Jurkat, Clone E6-1 (cell line): ENCODE data around the gene UBE2Z. TPM values are rescaled to one million over a fixed set of nuclear protein-coding genes. Genes with fewer than 3 reads are reported as not detected.
"Not testable (repeated sequence)": the region's sequence is repeated elsewhere in the genome, so short reads cannot be mapped to it uniquely, and the experiment has no call there.

Experiments
- DNase-seq: peaks from one replicate; pipeline ENCODE4 v3.0.0-alpha.2; 2011; ENCODE audit warnings: low read depth, low spot score
- H3K4me3 ChIP-seq: 2 replicates; pipeline ENCODE4 v1.5.1; 2011; ENCODE audit warnings: mild to moderate bottlenecking, low read length, control low read depth, moderate library complexity
- polyA plus RNA-seq: library from polyadenylated mRNA; unstranded; fragments of >200 nt; gene quantifications from one replicate; pipeline ENCODE4 v1.2.1, GENCODE V29; 2012; ENCODE audit warnings: missing spikeins; ENCODE audit not compliant: insufficient read length, insufficient read depth

Gene UBE2Z
- 53.5 TPM for polyA plus RNA-seq

DNA sequence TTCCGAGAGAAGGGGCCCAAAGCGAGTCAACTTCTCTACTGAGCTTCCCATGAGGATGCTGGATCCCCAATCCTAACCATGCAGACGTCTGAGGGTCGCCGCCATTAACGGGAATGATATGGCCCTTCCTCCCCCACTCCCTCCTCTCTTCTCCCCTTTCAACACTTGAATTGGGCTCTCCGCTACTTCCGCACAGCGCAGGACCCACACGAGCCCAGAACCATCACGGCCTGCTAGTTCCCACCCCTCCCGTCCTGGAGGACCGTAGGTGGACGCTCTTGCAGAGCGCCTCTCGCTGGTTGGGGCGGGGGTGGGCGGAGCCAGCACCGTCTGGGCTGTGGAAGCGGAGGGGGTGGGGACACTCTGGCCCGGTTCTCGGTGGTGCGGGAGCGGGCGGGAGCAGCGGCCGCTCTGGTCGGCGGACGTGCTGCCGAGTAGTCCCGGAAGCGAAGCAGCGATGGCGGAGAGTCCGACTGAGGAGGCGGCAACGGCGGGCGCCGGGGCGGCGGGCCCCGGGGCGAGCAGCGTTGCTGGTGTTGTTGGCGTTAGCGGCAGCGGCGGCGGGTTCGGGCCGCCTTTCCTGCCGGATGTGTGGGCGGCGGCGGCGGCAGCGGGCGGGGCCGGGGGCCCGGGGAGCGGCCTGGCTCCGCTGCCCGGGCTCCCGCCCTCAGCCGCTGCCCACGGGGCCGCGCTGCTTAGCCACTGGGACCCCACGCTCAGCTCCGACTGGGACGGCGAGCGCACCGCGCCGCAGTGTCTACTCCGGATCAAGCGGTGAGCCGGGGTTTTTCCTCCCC is at the start of gene UBE2Z:
UBE2Z (plus strand) TSS at position 361 of the 797 bp plus-strand sequence; CDS start at position 458, 97 bp downstream.
- H3K4me3 ChIP-seq = peak within 1 kb of the TSS; percentile 71
- DNase-seq = peak; percentile 88

DNA sequence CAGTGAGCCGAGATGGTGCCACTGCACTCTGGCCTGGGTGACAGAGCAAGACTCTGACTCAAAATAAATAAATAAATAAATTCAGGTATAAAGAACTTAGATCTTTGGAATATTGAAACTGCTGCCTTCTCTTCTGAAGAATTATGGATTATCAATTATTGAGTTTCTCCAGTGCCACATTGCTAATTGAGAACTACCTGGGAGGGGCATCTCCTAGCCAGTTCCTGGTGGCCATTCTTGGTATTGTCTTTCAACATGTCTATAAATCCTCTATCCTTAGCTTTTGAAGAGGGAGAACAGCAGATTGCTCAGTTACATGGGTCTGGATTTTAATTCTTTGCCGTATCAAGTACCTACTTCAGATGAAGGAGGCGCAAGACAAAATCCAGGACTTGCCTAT is 48.2 kb upstream of the UBE2Z start:
- no peak for DNase-seq
- H3K4me3 ChIP-seq = no peak overlapping the region

DNA sequence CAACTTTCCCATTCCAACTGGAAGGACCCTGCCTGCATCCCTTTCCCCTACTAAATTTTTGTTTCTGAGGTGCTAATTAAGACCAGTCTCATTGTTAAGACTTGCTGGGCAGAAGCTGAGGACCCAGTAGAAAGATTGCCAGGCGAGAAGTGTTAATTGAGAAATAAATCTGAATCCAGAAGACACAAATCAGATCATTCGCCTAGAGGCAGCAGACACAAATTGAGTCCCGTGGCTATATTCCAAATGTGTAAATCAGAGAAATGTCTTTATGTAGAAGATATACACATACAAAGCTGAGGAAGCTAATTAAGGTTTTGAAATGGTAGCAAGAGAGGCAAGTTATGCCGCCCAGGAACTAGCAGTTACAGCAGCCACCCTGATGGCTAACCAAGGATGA is 47.8 kb upstream of the UBE2Z start:
- H3K4me3 ChIP-seq = no peak overlapping the region
- DNase-seq = no peak

DNA sequence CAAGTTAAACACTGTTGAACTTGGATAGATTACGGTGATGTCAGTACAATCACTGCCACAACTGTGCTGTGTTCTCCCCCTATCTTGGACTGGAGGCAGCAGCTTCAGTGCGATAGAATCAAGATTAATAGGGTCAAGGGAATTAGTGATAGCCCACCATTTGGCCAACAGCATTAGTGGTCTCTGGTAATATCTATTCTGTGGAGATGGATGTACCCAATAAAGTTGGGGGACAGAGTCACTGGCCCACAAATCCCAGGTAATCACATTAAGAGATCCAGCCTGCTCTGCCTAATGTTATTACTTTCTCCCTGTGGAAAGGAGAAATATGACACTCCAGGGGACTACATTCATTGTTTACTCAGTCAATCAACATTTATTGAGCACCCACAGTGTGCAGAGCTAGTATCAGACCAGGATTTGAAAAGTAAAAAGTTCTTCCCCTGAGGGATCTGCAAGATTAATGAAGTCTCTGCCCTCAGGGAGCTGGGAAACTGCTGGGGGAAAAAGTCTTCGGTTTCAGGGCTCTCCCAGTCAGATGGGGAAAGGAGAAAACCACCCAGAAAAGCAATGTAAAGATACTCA is 39.2 kb upstream of the UBE2Z start:
- DNase-seq = no peak
- H3K4me3 ChIP-seq = no peak overlapping the region

DNA sequence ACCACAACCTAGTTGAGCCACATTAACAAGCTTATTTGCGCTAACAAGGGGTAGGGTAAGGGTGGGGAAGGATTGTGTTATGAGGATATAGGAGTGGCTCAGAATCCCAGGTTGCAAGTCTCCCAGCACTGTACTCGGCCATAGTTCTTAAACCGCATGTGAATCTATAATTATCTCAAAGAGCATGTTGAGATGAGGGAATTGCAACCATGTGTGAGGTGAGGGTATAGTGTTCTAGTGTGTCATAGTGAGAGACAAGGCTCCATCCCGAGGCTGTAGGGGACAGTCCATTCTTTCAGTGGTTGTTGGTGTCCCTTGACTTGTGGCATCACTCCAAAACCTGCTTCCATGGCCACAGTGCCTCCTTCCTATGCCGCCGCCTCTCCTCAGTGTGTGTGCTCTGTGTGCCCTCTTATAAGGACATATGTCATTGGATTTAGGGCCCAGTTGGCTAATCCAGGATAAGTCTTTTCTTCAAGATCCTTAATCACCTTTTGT is 38.3 kb upstream of the UBE2Z start:
- DNase-seq = no peak

DNA sequence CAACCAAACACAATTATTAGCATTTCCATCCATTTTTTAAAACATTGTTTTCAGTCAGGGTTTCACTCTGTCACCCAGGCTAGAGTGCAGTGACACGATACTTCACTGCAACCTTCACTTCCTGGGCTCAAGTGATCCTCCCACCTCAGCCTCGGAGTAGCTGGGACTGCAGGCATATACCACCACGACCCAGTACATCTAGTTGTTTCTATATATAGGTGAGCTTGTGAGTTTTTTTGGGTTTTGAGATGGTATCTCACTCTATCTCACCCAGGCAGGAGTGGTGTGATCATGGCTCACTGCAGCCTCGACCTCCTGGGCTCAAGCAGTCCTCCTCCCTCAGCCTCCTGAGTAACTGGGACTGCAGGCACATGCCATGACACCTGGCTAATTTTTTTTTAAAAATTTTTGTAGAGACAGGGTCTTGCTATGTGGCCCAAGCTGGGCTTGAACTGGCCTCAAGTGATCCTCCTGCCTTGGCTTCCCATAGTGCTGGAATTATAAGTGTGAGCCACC is 37.1 kb upstream of the UBE2Z start:
- no peak for DNase-seq
- no peak overlapping the region for H3K4me3 ChIP-seq

More for the DNA sequence above, 38.3 kb upstream of the UBE2Z start:
- H3K4me3 ChIP-seq = no peak overlapping the region

DNA sequence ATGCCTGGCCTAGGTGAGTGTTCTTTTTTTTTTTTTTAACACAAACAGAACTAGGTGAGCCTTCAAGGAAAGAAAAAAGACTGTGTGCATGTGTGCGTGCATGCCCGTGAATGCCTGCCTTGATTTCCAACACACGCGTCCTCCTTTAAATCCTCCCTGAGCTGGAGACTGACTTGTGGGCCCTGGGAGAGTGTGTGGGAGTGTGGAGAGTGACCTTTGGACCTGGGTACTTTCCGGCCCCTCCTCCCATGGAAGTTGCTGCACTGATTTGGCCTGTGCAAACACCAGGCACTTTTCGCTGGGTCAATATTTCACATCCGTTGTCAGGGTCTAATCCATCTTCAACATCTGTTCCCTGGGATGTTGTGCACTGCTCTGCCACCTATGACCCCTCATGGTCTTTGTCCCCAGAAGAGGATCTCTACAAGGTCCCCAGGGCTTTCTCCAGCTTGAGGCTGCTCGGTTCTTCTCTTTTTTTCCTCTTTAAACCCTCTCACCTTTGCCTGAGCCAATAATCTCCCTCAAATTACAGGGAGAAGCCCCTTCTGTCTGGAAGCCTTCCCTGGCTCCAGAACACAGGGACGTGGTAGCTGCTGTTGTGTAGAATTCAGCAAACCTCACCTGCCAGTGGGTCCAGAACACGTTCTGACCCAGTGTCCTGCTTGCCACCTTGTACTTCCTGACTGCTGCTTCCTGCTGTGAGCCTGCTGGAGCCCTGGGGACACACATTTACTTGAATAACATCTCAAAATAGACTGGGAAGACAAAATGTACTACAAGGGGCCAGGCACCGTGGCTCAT is 36.5 kb upstream of the UBE2Z start:
- H3K4me3 ChIP-seq = no peak overlapping the region
- DNase-seq = no peak

DNA sequence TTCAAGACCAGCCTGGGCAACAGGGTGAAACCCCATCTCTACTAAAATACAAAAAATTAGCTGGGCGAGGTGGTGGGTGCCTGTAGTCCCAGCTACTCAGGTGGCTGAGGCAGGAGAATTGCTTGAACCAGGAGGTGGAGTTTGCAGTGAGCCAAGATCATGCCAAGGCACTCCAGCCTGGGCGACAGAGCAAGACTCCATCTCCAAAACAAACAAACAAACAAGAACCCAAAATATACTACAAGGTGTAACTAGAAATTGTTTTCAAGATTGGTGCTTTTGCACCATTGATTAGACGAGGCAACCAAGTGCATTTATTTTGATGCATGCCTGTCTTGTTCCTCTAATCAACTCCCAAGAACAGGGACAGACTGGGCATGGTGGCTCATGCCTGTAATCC is 35.8 kb upstream of the UBE2Z start:
- H3K4me3 ChIP-seq, DNase-seq: not testable (repeated sequence)

DNA sequence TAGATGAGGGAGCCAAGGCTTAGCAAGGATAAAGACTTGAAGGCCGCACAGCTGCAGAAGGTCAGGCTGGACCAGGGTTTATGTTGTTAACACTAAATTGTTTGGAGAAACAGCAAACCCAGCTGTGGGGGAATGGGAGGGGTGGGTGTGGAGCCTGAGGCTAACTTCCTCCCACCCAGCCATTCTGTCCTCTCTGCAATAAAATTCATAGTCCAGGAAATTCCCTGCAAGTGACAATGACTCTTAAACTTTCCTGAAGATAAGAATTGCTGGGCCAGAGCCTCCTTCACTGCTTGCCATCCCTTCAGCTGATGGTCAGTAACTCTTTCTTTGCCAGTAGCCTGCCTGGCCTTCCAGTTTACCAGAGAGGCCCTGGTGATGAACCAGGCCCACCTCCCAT is 35.0 kb upstream of the UBE2Z start:
- DNase-seq = no peak
- H3K4me3 ChIP-seq = no peak overlapping the region

DNA sequence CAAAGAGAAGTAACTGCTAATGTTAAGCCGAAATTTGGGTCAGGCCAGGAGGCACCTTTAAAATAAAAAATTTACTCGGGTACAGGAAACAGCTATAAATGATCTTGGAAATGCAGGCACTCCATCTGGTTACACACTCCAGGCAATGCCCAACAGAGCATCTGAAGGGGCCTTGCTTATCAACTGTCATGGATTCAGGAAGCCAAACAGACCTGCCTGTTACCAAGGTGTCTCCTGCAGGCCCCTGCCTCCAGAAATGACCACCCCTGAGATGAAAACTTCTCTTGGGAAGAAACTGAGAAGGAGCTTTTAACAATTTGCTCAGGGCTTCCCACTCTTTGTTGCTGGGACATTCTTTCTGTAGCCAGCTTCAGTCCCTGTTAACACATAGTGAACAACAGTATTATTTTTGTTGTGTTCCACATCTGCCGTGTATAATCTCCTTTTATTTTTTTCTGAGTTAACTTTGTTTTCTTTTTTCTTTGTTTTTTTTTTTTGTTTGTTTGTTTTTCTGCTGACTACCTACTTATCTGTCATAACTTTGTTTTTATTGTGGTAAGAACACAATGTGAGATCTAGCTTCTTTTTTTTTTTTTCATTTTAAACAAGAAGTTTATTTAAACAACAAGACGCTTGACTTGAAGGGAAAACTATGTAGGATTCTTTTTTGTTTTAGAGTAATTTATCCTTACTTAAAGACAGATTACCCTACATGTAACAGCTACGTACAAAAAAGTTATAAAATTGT is 34.3 kb upstream of the UBE2Z start:
- DNase-seq = no peak
- no peak overlapping the region for H3K4me3 ChIP-seq

DNA sequence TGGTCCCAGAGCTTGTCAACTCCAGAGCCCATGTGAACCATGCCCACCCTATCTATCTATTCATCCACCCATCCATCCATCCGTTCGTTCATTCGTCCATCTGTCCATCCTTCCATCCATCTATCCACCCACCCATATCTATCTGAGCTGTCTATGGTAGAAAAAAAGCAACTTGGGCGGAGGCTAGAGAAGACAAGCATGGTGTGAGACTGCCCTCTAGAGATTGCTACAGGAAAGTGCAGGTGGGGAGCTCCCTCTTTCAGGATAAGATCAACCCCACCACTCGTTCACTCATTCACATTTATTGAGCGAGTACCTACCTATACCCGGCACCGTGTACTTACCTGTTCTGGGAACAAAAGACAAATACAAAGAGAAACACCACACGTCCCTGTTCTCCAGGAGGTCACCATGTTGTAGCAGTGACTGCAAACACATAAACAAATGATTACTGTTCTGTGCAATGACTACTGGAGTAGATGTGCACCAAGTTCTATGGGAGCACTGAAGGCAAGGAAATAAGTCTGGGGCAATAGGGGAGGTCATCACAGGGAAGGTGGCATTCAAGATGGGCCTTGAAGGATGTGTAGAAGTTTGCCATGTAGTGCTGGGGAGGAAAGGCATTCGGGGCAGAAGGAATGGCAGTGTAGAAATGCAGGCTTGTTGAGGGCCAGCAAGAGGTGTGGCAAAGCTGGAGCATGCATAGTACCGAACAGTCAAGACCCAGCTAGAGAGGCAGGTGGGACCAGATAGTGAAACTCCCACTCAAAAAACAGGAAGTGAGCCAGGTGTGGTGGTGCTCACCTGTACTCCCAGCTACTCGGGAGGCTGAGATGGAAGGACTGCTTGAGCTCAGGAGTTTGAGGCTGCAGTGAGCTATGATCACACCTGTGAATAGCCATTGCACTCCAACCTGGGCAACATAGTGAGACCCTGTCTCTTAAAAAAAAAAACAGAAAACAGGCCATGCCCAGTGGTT is 29.0 kb upstream of the UBE2Z start:
- peak; percentile 78 for DNase-seq

DNA sequence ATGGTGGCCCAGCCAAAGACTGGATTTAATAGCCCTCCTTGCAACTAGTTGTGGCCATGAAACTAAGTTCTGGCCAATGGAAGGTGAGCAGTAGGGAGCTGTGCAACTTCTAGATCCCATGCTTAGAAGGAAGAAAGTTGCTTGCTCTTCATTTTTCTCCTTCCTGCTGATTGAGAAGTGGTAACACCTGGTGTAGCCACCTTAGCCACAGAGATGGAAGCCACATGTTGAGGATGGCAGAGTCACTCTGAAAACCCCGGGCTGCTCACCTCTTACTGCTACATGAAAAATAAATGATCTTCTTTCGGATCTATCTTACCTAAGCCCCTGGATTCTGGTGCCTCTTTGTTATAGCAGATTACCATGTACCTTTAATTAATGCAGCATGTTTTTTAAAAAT is 25.9 kb upstream of the UBE2Z start:
- H3K4me3 ChIP-seq = no peak overlapping the region
- DNase-seq = peak; percentile 40

More for the DNA sequence above, 29.0 kb upstream of the UBE2Z start:
- H3K4me3 ChIP-seq = no peak overlapping the region

DNA sequence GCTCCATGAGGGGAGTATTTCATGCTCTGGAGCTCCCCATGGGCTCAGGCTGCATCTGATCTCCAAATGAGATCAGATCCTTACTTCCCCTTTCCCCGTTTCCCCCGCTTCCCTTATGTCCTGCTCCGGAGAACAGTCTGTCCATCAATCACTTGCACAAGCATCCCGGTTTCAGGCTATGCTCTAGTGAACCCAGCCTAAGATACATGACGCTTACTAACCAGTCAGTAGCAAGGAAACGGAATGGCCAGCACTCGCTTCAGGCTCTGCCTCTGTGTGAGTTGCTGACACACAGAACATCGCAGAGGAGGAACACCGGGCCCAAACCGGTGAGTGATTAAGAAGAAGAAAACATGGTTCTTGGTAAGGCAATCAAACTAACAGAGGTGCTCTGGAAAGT is 25.0 kb upstream of the UBE2Z start:
- no peak for DNase-seq

DNA sequence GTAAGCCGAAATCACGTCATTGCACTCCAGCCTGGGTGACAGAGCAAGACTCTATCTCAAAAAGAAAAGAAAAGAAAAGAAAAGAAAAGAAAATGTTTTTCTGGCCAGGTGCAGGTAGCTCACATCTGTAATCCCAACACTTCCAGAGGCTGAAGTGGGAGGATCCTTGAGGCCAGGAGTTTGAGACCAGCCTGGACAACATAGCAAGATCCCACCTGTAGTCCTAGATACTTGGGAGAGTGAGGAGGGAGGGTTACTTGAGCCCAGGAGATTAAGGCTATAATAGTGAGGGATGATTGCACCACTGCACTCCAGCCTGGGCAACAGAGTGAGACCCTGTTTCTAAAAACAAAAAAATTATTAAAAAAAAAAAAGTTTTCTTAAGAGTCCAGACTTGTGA is 18.1 kb upstream of the UBE2Z start:
- DNase-seq = no peak
- no peak overlapping the region for H3K4me3 ChIP-seq

More for the DNA sequence above, 25.0 kb upstream of the UBE2Z start:
- H3K4me3 ChIP-seq = no peak overlapping the region

DNA sequence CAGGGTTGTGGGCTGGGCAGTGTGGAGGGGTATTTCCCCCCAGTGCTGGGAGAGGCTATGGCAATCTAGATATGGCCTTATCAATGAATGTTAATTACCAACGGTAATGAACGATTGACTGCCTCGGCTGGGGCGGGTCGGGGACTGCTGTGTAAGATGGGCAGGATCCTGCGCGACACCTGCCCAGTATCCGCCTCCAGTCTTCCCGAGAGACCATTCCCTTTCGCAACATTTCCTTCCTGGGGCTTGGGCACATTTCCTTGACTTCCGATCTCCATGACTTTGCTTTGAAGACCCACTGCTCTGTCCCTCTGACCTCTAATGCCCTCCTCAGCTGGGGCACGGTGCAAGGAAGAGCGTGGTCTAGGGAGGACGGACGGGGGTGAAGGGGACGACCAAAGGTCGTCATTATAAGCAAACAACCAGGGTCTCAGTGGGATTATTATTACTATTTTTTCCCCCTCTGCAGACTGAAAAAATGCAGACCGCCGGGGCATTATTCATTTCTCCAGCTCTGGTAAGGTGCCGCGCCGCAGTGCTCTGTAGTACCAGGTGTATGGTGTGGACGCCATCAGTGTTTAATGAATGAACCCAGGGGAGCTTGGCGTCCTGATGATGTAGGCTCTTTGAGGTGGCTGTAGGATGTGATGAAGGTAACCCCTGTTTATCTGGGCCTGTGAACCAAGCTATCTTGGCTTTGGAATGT is 15.1 kb upstream of the UBE2Z start:
- no peak for DNase-seq
- H3K4me3 ChIP-seq = peak overlapping the region; percentile 99

DNA sequence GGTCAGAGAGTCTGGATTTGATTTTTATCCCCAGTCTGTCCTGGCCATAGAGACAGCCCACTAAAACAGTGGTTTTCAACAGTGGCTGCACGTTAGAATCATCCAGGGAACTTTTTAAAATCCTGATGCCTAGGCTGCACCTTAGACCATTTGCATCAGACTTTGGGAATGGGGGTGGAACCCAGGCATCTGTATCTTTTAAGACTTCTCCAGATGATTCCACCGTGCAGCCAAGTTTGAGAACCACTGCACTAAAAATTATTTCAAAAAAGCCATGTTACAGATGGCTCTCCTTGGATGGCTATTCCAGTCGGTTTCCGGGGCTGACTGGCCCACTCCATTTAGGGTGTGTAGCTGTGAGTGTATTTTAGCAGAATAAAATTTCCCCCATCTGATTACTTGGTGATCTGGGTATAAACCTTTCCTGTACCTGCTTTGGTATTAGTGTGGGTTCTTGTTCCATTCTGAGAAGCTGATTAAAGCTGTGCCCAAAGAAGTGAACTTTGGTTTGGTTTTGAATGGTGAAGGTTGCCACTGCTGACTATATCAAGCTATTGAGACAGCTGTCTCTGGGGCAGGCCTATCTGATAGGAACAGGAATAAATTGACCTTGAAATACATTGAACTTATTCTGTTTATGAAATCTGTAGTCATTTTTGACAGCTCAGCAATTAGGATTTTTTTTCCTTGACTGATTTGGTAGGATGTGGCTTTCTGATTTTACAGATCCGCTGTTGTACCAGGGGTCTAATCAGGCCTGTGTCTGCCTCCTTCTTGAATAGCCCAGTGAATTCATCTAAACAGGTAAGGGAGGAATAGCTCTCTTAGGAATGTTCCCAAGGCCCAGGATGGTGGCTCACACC is 14.3 kb upstream of the UBE2Z start:
- peak overlapping the region; percentile 99 for H3K4me3 ChIP-seq
- DNase-seq = no peak
